GM19395 (cell line): ENCODE measurements around the gene COG4.

ENCODE experiments used
- ATAC-seq: cut with Tn5 transposase; IDR thresholded peaks from one replicate; pipeline ENCODE4 v1.9.1; 2021; ENCODE audit warnings: mild to moderate bottlenecking, moderate library complexity; ENCODE audit not compliant: unreplicated experiment

COG4 gene

DNA sequence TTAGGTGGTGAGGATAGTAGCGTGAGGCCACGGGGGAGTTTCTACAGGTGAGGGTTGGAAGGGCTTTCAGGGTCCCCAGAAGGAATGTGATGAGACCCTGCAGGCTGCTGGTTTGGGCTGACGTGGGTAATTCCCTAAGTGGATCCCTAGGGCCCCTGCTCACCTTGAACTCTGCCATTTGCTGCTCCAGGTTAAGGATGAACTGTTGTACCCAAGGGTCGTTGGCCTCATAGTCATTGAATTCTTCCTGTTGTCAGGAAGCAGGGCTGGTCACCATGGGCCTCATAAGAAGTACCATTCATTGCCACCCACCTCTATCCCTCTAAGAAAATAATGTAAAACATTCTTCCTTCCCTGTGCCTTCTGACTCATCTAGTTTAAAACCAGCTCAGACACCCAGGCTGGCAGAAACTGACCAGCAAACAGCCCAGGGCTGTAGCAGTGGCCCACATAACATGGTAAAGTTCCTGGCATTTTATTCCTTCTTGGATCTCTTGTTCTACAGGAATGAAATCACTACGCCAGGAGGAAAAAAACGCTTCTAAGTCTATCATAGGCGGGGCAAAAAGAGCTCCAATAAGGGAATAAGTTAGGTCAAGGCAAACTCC lies 41.3 kb downstream of the COG4 start:
- ATAC-seq = no peak

DNA sequence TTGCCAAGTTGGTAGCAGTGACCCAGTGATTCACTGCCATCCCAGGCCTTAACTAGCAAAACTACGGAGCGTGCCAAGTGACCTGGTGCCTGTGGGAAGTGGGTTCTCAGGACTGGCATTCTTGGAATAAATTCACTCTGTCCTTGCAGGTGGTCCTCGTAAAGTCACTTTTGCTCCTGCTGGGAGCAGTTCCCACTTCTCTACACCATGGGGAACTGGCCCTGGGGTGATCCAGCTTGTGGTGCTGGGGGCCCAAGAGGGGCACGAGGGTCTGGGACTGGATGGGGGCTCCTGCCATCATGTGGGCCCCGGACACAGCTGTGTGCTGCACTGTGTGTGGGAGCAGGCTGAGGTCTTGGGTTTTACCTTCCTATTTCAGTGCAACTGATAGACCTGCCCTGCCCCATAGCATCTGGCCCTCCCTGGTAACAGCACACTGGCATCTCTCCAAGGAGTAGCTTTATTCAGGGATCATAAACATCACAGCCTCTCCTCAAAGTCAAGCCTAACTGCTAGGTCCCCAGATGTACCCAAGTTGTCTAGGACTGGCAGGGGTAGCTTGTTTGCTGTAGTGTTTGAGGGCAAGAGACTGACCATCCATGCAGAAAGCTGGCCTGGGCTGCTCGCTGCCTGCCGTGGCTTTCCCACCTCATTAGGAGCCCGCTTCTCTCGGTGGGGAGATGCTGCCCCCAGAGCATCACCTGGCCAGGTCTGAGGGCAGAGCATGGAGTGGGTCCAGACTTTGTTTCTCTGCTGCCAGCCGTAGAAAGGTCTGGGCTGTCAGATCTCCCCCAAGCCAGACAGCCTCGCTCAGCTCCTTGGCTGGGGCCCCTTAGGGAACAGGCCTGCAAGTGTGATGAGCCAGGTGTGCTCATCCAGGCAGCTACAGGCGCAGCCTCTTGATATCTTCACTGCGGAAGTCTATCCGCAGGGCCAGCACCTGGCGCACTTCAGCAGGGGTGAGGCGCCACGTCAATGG lies 42.9 kb downstream of the COG4 start:
- no peak for ATAC-seq

DNA sequence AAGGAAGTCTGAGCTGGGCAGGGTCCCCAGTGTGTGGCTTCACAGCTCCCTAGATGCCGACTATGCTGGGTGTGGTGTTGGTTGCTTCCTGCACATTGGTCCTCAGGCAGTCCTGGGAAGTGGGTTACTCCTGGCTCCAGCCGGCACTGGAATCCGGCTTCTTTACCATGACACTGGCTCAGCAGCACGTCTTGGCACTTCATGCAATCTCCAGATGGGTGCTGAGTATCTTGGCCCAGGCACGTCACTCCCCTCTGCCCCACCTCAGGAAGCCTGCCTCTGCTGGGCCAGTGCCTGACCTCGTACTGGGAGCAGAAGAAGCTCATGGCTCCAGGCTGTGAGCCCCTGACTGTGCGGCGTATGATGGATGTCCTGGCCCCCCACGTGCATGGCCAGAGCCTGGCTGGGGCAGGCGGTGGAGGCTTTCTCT lies 44.4 kb downstream of the COG4 start:
- no peak for ATAC-seq

DNA sequence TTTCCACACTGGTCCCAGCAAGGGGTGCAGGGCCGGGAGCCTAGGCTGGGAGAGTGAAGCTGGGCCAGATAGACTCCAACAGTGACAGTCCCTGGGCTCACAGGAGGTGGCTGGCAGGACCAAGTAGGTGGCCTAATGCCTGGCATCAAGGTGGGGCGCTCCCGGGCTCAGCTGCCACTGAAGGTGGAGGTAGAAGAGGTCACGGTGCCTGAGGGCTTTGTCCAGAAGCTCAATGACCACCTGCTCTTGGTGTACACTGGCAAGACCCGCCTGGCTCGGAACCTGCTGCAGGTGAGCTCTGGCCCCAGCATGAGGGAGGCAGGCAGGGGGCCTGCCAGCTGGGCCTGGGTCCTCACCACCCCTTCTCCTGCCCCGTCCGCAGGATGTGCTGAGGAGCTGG lies 45.2 kb downstream of the COG4 start:
- no peak for ATAC-seq

DNA sequence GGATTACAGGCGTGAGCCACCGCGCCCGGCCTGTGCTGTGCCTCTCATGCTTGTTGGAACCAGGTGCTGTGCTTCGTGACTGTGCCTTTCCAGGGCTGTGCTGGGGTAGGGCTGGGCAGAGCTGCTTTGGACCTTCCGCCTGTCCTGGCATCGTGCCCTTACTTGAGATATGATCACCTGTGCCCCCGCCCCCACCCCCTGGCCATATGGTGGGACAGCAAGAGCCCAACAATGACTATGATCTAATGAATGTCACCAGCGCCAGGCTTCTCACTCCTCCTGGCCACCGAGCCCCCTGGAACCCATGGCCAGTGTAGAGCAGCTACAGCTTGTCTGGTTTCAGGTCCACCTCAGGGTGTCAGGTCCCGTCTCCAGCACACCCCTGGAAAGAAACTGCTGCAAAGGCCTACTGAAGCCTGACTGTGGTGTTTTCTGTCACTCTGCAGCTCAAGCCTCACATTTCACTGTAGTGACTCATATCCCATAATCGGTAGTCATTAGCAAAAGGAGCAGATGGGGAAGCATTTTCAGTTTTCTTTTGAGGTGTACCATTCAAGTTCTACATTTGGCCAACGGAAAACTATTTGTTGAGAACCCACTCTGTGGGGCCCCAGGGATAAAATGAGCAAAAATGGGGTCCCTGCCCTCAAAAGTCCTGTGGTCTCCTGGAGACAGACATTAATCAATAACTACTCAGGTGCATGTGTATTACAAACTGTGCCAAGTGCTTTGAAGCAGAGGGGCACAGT lies 46.9 kb downstream of the COG4 start:
- ATAC-seq = peak; percentile 94

DNA sequence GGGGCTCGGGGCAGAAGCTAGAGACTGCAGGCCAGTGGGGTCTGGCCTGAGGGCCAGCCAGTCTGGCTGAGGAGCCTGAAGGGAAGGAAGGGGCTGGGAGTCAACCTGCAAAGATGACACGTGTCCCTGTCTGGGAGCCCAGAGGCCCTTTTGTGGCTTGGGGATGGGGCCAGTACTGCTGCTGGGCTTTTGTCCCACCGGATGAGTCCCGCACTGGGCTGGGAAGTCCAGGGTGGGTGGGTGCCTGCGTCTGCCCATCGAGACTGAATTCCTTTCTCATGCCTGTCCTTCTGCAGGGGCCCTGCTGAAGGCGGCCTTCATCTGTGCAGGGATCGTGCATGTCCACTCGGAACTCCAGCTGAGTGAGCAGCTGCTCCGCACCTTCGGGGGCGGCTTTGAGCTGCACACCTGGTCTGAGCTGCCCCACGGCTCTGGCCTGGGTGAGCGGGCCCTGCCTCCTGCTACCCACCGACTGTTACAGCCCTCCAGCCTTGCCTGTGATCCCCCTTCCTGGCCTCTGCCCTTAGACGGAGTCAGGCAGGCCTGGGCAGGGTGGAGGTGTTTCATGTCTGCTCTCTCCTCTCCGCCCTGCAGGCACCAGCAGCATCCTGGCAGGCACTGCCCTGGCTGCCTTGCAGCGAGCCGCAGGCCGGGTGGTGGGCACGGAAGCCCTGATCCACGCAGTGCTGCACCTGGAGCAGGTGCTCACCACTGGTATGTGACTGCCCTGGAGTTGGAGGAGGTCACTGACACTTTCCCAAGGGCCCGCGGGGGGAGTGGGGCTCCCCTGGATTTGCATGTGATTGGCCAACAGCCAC lies 48.1 kb downstream of the COG4 start:
- ATAC-seq = no peak

DNA sequence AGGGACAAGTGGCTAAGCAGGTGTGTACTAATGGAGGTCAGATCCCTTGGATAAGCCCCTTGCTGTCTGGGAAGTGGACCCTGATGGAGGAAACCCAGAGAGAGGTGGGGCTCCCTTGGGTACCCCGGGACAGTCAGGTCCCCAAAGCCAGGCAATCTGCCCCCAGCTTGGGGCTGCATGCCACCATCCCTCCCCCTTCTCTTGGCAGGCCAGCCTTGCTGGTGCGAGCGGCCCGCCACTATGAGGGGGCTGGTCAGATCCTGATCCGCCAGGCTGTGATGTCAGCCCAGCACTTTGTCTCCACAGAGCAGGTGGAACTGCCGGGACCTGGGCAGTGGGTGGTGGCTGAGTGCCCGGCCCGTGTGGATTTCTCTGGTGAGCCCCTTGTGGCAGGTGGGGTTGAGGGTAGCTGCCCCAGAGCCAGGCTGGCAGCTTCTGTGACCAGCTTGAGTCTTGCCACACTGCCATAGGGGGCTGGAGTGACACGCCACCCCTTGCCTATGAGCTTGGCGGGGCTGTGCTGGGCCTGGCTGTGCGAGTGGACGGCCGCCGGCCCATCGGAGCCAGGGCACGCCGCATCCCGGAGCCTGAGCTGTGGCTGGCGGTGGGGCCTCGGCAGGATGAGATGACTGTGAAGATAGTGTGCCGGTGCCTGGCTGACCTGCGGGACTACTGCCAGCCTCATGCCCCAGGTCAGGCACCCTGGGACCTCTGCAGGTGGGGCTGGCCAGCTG lies 48.9 kb downstream of the COG4 start:
- ATAC-seq = no peak

DNA sequence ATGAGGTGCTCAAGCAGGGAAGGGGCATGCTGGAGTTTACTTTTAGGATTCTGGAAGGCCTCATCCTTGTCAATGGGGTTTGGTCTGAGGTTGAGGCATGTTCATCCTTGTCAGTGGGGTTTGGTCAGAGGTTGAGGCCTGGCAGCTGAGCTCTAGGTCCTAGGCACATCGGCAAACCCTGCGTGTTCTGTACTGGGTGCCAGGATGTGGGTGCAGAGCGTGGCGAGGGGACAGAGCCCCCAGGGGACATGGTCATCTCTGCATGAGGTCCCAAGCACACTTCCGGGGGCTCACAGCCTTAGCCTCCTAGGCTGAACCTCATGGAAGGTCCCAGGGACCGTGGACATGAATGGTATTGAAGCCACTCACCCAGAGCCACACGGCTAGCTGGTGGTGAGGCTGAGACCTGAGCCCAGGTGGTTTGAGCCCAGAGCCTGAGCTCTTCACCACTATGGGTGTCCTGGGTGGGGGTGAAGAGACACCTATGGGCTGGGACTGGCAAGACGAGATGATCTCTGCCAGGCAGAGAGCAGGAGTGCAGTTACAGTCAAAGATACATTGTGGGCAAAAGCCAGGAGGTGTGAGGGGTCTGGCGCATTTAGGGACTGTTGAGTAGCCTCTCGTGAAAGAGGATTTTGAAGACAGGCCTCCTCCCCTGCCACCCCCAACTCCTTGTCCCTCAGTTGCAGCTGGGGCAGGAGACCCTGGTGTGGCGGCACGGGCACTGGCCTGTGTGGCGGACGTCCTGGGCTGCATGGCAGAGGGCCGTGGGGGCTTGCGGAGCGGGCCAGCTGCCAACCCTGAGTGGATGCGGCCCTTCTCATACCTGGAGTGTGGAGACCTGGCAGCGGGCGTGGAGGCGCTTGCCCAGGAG lies 49.7 kb downstream of the COG4 start:
- ATAC-seq = no peak

DNA sequence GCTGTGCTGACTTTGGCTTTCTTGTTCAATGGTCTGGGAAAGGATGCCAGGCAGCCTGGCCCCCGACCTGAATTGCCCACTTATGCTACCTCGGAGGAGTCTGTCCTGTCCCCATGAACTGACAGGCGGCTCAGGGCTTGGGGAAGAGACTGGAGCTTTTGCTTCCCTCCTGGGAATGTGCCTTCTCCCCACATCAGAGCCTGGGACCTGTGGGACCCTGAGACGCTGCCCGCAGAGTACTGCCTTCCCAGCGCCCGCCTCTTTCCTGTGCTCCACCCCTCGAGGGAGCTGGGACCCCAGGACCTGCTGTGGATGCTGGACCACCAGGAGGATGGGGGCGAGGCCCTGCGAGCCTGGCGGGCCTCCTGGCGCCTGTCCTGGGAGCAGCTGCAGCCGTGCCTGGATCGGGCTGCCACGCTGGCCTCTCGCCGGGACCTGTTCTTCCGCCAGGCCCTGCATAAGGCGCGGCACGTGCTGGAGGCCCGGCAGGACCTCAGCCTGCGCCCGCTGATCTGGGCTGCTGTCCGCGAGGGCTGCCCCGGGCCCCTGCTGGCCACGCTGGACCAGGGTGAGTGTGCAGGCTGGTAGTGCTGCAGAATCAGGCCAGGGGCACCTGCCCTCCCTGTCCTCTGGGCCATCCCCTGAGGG lies 50.4 kb downstream of the COG4 start:
- ATAC-seq = no peak

DNA sequence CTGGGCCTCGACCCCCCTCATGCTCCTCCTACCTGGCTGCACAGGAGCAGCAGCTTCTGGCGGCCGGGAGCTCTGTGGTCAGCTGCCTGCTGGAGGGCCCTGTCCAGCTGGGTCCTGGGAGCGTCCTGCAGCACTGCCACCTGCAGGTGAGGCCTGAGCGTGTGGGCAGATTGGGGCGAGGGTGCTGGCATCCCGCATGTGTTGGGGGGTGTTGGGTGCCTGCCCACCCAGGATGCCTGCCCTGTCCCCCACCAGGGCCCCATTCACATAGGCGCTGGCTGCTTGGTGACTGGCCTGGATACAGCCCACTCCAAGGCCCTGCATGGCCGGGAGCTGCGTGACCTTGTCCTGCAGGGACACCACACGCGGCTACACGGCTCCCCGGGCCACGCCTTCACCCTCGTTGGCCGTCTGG lies 52.4 kb downstream of the COG4 start:
- ATAC-seq = no peak

DNA sequence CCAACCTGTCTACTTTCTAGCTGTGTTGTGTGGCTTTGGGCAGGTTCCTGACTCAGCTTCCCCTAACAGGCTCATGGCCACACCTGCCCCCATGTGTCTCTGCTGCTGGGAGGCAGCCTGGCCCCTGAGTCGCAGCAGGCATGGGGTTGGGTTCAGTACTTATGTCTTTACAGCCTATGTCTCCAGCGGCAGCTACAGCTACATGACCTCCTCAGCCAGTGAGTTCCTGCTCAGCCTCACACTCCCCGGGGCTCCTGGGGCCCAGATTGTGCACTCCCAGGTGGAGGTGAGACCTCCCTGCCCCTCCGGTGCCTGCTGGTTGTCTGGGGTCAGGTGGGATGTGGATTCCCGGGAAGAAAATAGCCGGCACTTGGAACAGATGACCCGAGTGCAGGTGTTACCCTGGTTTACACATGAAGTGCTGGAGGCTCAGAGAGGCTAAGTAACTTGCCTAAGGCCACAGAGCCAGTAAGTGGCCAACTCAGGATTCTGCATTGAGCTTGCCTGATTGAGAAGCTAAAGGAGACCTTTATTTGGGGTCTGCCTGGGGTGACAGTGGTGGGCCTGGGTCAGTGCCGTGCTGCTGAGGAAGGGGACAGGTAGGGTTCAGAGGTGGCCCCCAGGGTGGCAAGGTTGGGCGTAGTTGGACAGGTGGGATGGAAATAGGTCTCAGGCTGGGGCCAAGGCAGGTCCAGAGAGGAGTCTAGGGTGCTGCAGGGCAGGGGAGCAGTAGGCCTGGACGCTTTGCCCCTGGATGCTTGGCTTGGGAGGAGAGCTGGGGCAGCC lies 53.0 kb downstream of the COG4 start:
- ATAC-seq = no peak

DNA sequence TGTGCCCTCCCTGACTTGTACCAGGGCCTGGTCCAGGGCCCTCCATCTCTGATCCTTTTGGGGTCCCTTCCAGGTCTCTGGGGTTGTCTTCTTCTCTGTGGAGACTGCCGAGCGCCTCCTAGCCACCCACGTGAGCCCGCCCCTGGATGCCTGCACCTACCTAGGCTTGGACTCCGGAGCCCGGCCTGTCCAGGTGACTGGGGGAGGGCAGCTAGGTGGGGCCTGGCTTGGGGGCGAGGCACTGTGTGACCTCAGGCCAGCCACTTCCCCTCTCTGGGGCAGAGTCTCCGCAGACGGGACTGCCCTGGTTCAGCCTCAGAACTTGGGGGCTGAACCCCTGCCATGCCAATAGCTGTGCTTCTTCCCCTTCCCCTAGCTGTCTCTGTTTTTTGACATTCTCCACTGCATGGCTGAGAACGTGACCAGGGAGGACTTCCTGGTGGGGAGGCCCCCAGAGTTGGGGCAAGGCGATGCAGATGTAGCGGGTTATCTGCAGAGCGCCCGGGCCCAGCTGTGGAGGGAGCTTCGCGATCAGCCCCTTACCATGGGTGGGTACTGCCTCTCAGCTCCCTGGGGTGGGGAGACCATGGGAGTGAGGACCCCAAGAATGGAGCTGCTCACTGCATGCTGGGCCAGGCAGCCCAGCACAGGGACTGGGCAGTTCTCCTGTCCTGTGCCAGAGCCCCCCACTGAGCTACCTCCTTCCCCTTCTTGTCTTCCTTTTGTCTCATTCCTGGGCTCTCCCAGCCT lies 54.4 kb downstream of the COG4 start:
- no peak for ATAC-seq

DNA sequence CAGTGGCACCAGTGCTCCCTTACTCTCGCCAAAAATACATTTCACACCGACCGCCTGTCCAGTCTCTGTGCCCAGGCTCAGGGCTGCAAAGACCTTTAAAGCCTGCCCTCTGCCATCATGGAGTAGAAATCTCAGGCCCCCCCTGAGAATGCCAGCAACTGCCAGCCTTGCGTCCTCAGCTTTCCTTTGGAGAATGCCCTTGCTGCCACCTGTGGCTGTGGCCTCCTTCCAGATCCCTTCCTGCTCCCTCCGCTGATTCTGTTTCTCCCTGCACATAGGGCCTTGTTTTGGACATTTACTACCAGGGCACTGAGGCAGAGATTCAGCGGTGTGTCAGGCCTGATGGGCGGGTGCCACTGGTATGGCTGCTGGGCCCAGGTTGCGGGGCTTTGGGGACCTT lies 55.7 kb downstream of the COG4 start:
- no peak for ATAC-seq

DNA sequence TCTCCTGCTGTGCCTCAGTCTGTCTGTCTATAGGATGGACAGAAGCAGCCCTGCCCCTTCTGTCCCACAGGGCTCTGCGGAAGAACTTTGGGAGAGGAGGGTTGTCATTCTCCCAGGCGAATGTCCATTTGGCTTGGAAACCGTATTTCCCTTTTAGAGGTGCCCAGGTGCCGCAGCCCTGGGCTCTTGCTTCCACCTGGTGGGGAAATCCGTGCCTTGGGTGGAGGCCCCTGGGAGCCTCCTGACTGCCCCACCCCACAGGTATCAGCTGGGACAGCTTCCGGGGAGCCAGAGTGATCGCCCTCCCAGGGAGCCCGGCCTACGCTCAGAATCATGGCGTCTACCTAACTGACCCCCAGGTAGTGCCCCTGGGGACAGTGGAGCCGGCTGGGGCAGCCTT lies 56.2 kb downstream of the COG4 start:
- ATAC-seq = no peak

DNA sequence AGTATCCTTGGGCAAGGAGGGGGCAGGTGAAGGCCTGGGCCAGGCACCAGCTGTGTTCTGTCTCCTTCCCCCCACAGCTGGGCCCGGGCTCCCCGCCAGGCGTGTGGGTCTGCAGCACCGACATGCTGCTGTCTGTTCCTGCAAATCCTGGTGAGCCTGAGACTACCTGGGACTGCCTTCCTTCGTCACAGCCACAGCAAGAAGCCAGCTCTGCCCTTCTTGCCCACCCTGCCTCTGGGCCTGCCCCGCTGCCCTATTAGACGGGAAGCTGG lies 56.6 kb downstream of the COG4 start:
- ATAC-seq = no peak

DNA sequence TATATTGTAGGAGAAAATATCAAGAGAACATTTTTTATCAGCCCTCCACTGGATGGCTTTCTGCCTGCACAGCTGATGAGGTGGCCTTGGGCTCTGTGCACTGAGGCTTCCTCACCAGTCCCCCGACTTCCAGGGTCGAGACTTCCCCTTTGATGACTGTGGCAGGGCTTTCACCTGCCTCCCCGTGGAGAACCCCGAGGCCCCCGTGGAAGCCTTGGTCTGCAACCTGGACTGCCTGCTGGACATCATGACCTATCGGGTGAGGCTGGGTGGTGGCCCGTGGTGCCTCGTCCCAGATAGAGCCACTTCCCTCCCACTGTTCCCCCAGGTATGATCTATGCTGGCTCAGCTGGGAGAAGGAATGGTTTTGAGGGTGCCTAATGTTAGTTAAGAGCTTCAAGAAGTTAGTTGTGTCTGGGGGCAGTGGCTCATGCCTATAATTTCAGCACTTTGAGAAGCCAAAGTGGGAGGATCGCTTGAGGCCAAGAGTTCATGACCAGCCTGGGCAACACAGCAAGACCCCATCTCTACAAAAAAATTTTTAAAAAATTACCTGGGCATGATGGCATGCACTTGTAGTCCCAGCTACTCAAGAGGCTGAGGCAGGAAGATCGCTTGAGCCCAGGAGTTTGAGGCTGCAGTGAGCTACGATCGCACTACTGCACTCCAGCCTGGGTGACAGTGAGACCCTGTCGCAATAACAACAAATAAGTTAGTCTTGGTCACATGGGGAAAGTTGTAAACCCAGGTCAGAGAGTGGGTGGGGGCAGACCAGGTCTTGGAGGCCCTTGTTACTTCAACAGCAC lies 57.2 kb downstream of the COG4 start:
- no peak for ATAC-seq

DNA sequence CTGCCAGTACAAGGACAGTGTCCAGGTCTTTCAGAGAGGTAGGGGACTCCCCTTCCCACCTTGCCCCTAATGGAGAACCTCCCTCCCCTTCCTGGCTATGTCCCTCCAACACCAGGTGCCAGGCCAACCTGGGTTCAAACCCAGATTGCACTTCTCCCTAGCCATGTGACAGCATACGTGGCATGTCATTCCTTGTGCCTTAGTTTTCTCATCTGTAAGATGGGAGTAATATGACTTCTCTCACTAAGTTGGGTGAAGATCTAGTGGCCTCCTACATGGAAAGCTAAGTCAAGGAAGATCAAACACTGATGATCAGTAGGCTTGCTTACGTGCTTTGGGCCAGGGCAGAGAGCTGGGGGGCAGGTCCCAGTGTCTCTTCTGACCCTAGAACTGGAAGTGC lies 60.1 kb downstream of the COG4 start:
- ATAC-seq = no peak
